Measurements from ENCODE around the gene PTPRK. TPM values are rescaled to one million over a fixed set of nuclear protein-coding genes. Genes with fewer than 3 reads are reported as not detected.

Gene PTPRK
- total and polyA plus RNA-seq, 2 of the 13 experiments (the other 11 are each of a cell fraction or from before 2014, with no cell fraction given), result 43.6 to 98.3 TPM

GRCh38 chr6:128336436-128337095 is 183.8 kb downstream of the PTPRK start:
- Histone ChIP-seq H4K20me1 (ENCODE audit: insufficient read depth, low read length) (no peaks in the 10 kb centered on the region), H3K4me1 (ENCODE audit: insufficient read depth, low read length) (peaks cover 55% of the 10 kb centered on the region), H2AFZ (ENCODE audit: low read length) (no peak overlapping the region), H3K4me2 (ENCODE audit: low read depth, low read length) (no peak overlapping the region), H3K4me3 (replicated peaks in 1 of 3; ENCODE audit: insufficient read depth in 1 of 3, low read depth in 2 of 3, low read length in 3 of 3) (no peak overlapping the region), H3K79me2 (ENCODE audit: insufficient read depth, low read length) (peaks cover 48% of the 10 kb centered on the region), H3K27me3 (ENCODE audit: control insufficient read depth in 1 of 2, insufficient read depth in 2 of 2, low read length in 2 of 2) (no peaks in the 10 kb centered on the region), H3K36me3 (replicated peaks in 1 of 2; ENCODE audit: control insufficient read depth in 1 of 2, insufficient read depth in 2 of 2, low read length in 2 of 2) (peaks cover 0 to 1% of the 10 kb centered on the region in 2 experiments; a peak in 2 of 5 replicates), H3K27ac (ENCODE audit: extremely low read length, insufficient read depth, low read length) (no peak overlapping the region), H3K9me3 (ENCODE audit: low read length) (no peaks in the 10 kb centered on the region), H3K9ac (ENCODE audit: insufficient read depth, low read depth, low read length) (no peak overlapping the region)
- no peak for FAIRE-seq
- ChIA-PET CTCF (ENCODE audit: low intra/inter-chr PET ratio, low total read pairs) (no interaction called here), POLR2A (interaction anchor here (1.2 kb wide), 1 partner anchor 184 kb away, joined by 6 read pairs; the partner anchor contains the start of gene PTPRK)
- in situ Hi-C loops (cut with HindIII; ENCODE audit: extremely low pct_ligation_motif_present, low pct_unique_long_range_greater_than_20kb) (no loop called here), intact Hi-C loops (cut with micrococcal nuclease; ENCODE audit: unreplicated experiment) (loop anchor here (10.0 kb wide), 1 partner anchor 272 kb away; no protein-coding TSS in a partner anchor)
- no peak for DNase-seq (ENCODE audit: low spot score)
- 64% methylated on average over 3 of the region's 3 CpGs for WGBS (ENCODE audit: low lambda C conversion rate)
- ATAC-seq, result no peak
- BruUV-seq (replicated peaks), result no TSS peak
- TF ChIP-seq ZHX1 (CRISPR knock-in tag; IDR thresholded peaks at IDR 0.05; ENCODE audit: low read depth) (no peak), ZNF24 (IDR thresholded peaks at IDR 0.05) (no peak), PHF8 (CRISPR knock-in tag; IDR thresholded peaks at IDR 0.05) (no peak), SRSF9 (IDR thresholded peaks at IDR 0.05; ENCODE audit: borderline replicate concordance, insufficient read depth, low read depth, low read length, poor library complexity, severe bottlenecking) (no peak), SOX13 (IDR thresholded peaks at IDR 0.05) (no peak), SOX13 (CRISPR knock-in tag; conservative IDR thresholded peaks at IDR 0.05 in 1 of 2, IDR thresholded peaks at IDR 0.05 in 1 of 2) (no peak), BATF2 (CRISPR knock-in tag; IDR thresholded peaks at IDR 0.05) (no peak), ZBTB2 (CRISPR knock-in tag; IDR thresholded peaks at IDR 0.05; ENCODE audit: low read depth) (no peak), AHDC1 (CRISPR knock-in tag; IDR thresholded peaks at IDR 0.05; ENCODE audit: borderline replicate concordance) (no peak), RXRA (CRISPR knock-in tag; IDR thresholded peaks at IDR 0.05) (no peak), NPAS2 (CRISPR knock-in tag; IDR thresholded peaks at IDR 0.05; ENCODE audit: borderline replicate concordance) (no peak), ZFP82 (CRISPR knock-in tag; IDR thresholded peaks at IDR 0.05; ENCODE audit: borderline replicate concordance) (no peak)

Data from HepG2 (cell line).